ENCODE measurements around the gene IFTAP. TPM values are rescaled to one million over a fixed set of nuclear protein-coding genes. Genes with fewer than 3 reads are reported as not detected.

Gene IFTAP
- total and polyA plus RNA-seq, 2 donors (not counting 3 experiments of a cell fraction or from before 2014, with no cell fraction given), result 15.8 to 19.6 TPM

GRCh38 chr11:36622431-36623136 lies 28.3 kb downstream of the IFTAP start:
- Histone ChIP-seq H4K20me1 (replicated peaks; ENCODE audit: control insufficient read depth, extremely low read depth, insufficient read depth, low read length) (no peaks in the 10 kb centered on the region), H3K27me3 (ENCODE audit: control insufficient read depth in 2 of 2, insufficient read depth in 2 of 2, low read length in 2 of 2) (no peaks in the 10 kb centered on the region), H3K79me2 (ENCODE audit: control insufficient read depth, insufficient read depth, low read length) (no peaks in the 10 kb centered on the region), H2AFZ (ENCODE audit: low read depth, low read length) (no peak overlapping the region), H3K4me1 (ENCODE audit: control insufficient read depth, extremely low read depth, insufficient read depth, low read length) (peaks cover 2% of the 10 kb centered on the region), H3K9me1 (replicated peaks; ENCODE audit: control insufficient read depth, extremely low read depth, insufficient read depth, low read length) (no peaks in the 10 kb centered on the region), H3K9me3 (replicated peaks; ENCODE audit: control insufficient read depth, insufficient read depth, low read length) (no peaks in the 10 kb centered on the region), H3K36me3 (ENCODE audit: control insufficient read depth in 2 of 2, extremely low read depth in 1 of 2, insufficient read depth in 2 of 2, low read length in 2 of 2) (no peaks in the 10 kb centered on the region), H3K9ac (replicated peaks; ENCODE audit: extremely low read depth, insufficient read depth, low read length) (no peak overlapping the region), H3K4me3 (replicated peaks in 1 of 3; ENCODE audit: insufficient read depth in 1 of 3, low read depth in 1 of 3, low read length in 3 of 3) (no peak overlapping the region), H3K27ac (ENCODE audit: insufficient read depth, low read depth, low read length) (no peak overlapping the region), H3K4me2 (ENCODE audit: insufficient read depth, low read length) (no peak overlapping the region)
- DNase-seq (ENCODE audit: low read depth, low spot score) (peak; percentile 41), FAIRE-seq (no peak)
- ChIA-PET CTCF (interaction anchor here (1.3 to 1.6 kb wide), 2 partner anchors 58 kb away, joined by 8 to 12 read pairs; no protein-coding TSS in a partner anchor), POLR2A (no interaction called here)
- dilution Hi-C loops (cut with MboI; ENCODE audit: extremely low pct_ligation_motif_present, low sequenced_read_pairs), result no loop called here
- intact Hi-C loops (cut with micrococcal nuclease), result loop anchor here (1.0 kb wide), 1 partner anchor 58 kb away; no protein-coding TSS in a partner anchor
- no TSS peak for BruUV-seq (replicated peaks)
- no peak for TF ChIP-seq FOS (IDR thresholded peaks at IDR 0.05; ENCODE audit: borderline replicate concordance, insufficient read depth, low read length)
- TF ChIP-seq MAX (IDR thresholded peaks at IDR 0.05; ENCODE audit: insufficient read depth, insufficient read length), result no peak
- no peak for TF ChIP-seq POLR2AphosphoS5 (IDR thresholded peaks at IDR 0.05; ENCODE audit: insufficient read depth, low read depth, low read length)
- TF ChIP-seq CTCF (IDR thresholded peaks at IDR 0.05; ENCODE audit: extremely low read depth in 1 of 2, insufficient read depth in 1 of 2, low read depth in 1 of 2, low read length in 2 of 2), result peak; percentile 16 to 30
- TF ChIP-seq EZH2 (IDR thresholded peaks at IDR 0.05; ENCODE audit: borderline replicate concordance, low read depth, low read length, severe bottlenecking), result no peak

Data from endothelial cell of umbilical vein (primary cell).